ENCODE results near the gene SEC14L5.

Gene SEC14L5

DNA sequence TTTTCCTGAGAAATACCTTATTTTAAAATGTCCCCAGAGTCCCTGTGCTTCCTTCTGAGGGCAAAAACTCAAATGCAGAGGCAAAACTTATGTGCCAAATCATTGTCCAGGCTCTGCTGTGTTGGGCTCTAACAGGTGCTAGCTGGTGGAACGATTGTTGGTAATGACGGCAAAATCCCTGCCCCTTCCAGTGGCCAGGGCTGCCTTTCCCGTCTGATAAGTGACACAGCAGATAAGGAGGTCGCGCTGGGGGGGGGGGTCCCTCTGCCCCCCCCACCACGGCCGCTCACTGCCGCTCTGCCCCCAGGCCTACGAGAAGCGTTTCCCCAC lies 29.1 kb downstream of the SEC14L5 start:
- H3K4me3 ChIP-seq (ENCODE audit: low read depth, low read length) = no peak overlapping the region
- CTCF ChIA-PET = no interaction called here

DNA sequence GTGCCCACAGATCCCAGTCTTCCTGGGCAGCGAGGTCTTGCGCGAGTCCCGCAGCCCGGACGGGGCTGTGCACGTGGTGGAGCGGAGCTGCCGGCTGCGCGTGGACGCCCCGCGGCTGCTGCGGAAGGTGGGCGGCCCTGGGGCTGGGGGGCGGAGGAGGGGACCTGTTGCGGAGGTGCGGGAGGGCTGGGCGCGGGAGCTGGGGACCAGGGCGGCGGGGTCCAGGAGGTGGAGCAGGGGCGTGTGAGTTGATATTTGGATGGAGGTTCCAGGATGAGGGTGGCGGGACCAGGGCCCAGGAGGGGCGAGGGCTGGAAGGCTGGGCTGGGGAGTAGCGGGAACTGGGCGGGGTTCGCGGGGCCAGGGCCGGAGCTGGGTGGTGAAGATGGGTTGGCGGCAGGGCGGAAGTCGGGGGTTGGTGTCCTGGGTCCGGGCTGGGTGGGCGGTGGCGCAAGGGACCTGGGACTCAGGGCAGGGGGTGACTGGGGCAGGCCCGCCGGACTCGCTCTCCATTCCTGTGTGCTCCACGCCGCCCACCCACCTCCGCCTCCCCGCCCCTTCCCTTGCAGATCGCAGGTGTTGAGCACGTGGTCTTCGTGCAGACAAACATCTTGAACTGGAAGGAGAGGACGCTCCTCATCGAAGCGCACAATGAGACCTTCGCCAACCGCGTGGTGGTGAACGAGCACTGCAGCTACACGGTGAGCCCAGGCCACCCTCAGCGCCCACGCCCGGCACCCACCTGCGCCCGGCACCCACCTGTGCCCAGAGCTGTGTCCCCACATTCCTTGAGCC lies 29.6 kb downstream of the SEC14L5 start:
- Histone ChIP-seq H3K4me1 (ENCODE audit: control insufficient read depth, insufficient read depth, low read length) (no peaks in the 10 kb centered on the region), H3K36me3 (ENCODE audit: control insufficient read depth in 2 of 2, insufficient read depth in 1 of 2, low read length in 2 of 2) (no peaks in the 10 kb centered on the region), H3K27ac (ENCODE audit: extremely low read depth, low read depth, low read length) (no peak overlapping the region), H3K9me3 (ENCODE audit: control insufficient read depth, insufficient read depth, low read depth, low read length) (no peaks in the 10 kb centered on the region), H3K4me3 (ENCODE audit: low read depth, low read length) (no peak overlapping the region)
- CTCF ChIA-PET = no interaction called here
- TF ChIP-seq, protein P1, sequence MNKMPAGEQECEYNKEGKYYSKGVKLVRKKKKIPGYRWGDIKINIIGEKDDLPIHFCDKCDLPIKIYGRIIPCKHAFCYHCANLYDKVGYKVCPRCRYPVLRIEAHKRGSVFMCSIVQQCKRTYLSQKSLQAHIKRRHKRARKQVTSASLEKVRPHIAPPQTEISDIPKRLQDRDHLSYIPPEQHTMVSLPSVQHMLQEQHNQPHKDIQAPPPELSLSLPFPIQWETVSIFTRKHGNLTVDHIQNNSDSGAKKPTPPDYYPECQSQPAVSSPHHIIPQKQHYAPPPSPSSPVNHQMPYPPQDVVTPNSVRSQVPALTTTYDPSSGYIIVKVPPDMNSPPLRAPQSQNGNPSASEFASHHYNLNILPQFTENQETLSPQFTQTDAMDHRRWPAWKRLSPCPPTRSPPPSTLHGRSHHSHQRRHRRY (tag by site-specific recombination; IDR thresholded peaks at IDR 0.05) = no peak
- TF ChIP-seq KLF1 (tag by site-specific recombination; IDR thresholded peaks at IDR 0.05) (peak; percentile 62), ZFHX2 (tag by site-specific recombination; conservative IDR thresholded peaks at IDR 0.05) (peak; percentile 53), ZFP69B (tag by site-specific recombination; IDR thresholded peaks at IDR 0.05) (no peak), SP2 (tag by site-specific recombination; IDR thresholded peaks at IDR 0.05) (0 out of 2 replicates have a peak, but pooled peaks have one; percentile 15), SP7 (tag by site-specific recombination; IDR thresholded peaks at IDR 0.05) (no peak)
- TF ChIP-seq, protein P2, sequence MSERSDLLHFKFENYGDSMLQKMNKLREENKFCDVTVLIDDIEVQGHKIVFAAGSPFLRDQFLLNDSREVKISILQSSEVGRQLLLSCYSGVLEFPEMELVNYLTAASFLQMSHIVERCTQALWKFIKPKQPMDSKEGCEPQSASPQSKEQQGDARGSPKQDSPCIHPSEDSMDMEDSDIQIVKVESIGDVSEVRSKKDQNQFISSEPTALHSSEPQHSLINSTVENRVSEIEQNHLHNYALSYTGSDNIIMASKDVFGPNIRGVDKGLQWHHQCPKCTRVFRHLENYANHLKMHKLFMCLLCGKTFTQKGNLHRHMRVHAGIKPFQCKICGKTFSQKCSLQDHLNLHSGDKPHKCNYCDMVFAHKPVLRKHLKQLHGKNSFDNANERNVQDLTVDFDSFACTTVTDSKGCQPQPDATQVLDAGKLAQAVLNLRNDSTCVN (tag by site-specific recombination; optimal IDR thresholded peaks at IDR 0.05) = peak; percentile 28
- TF ChIP-seq, protein P3, sequence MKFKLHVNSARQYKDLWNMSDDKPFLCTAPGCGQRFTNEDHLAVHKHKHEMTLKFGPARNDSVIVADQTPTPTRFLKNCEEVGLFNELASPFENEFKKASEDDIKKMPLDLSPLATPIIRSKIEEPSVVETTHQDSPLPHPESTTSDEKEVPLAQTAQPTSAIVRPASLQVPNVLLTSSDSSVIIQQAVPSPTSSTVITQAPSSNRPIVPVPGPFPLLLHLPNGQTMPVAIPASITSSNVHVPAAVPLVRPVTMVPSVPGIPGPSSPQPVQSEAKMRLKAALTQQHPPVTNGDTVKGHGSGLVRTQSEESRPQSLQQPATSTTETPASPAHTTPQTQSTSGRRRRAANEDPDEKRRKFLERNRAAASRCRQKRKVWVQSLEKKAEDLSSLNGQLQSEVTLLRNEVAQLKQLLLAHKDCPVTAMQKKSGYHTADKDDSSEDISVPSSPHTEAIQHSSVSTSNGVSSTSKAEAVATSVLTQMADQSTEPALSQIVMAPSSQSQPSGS (tag by site-specific recombination; IDR thresholded peaks at IDR 0.05; ENCODE audit: low read depth) = no peak
- POLR2A ChIA-PET = no interaction called here

More for the DNA sequence above, 29.1 kb downstream of the SEC14L5 start:
- POLR2A ChIA-PET = no interaction called here
- TF ChIP-seq, protein P4, sequence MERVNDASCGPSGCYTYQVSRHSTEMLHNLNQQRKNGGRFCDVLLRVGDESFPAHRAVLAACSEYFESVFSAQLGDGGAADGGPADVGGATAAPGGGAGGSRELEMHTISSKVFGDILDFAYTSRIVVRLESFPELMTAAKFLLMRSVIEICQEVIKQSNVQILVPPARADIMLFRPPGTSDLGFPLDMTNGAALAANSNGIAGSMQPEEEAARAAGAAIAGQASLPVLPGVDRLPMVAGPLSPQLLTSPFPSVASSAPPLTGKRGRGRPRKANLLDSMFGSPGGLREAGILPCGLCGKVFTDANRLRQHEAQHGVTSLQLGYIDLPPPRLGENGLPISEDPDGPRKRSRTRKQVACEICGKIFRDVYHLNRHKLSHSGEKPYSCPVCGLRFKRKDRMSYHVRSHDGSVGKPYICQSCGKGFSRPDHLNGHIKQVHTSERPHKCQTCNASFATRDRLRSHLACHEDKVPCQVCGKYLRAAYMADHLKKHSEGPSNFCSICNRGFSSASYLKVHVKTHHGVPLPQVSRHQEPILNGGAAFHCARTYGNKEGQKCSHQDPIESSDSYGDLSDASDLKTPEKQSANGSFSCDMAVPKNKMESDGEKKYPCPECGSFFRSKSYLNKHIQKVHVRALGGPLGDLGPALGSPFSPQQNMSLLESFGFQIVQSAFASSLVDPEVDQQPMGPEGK (tag by site-specific recombination; IDR thresholded peaks at IDR 0.05) = 0 out of 2 replicates have a peak, but pooled peaks have one; percentile 15
- no peak for TF ChIP-seq ZNF654 (tag by site-specific recombination; IDR thresholded peaks at IDR 0.05; ENCODE audit: low read depth)
- H3K9me3 ChIP-seq (ENCODE audit: control insufficient read depth, insufficient read depth, low read depth, low read length) = no peaks in the 10 kb centered on the region
- H3K36me3 ChIP-seq (ENCODE audit: control insufficient read depth in 2 of 2, insufficient read depth in 1 of 2, low read length in 2 of 2) = no peaks in the 10 kb centered on the region
- no peak overlapping the region for H3K27ac ChIP-seq (ENCODE audit: extremely low read depth, low read depth, low read length)
- H3K4me1 ChIP-seq (ENCODE audit: control insufficient read depth, insufficient read depth, low read length) = no peaks in the 10 kb centered on the region

DNA sequence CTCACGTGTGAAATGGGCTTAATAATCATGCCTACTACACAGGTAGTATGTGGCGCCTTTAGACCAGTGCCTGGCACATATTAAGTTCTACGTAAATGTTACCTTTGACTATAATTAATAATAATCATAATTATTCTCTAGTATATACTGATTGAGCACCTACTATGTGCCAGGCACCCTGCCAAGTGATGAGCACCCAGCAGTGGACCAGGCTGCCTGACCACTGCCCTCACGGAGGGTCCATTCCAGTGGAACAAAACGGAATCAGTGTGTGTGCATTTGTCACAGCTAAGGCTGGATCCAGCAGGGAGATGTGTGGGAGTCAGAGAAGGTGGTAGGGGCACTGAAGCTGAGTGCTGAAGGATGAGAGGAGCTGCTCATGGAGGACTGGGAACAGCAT lies 30.5 kb downstream of the SEC14L5 start:
- no peaks in the 10 kb centered on the region for H3K9me3 ChIP-seq (ENCODE audit: control insufficient read depth, insufficient read depth, low read depth, low read length)
- H3K4me1 ChIP-seq (ENCODE audit: control insufficient read depth, insufficient read depth, low read length) = no peaks in the 10 kb centered on the region
- no peak overlapping the region for H3K27ac ChIP-seq (ENCODE audit: extremely low read depth, low read depth, low read length)
- ChIA-PET POLR2A (no interaction called here), CTCF (no interaction called here)
- no peak overlapping the region for H3K4me3 ChIP-seq (ENCODE audit: low read depth, low read length)
- H3K36me3 ChIP-seq (ENCODE audit: control insufficient read depth in 2 of 2, insufficient read depth in 1 of 2, low read length in 2 of 2) = no peaks in the 10 kb centered on the region
- TF ChIP-seq ZNF10 (tag by site-specific recombination; IDR thresholded peaks at IDR 0.05) = no peak
- TF ChIP-seq, protein P5, sequence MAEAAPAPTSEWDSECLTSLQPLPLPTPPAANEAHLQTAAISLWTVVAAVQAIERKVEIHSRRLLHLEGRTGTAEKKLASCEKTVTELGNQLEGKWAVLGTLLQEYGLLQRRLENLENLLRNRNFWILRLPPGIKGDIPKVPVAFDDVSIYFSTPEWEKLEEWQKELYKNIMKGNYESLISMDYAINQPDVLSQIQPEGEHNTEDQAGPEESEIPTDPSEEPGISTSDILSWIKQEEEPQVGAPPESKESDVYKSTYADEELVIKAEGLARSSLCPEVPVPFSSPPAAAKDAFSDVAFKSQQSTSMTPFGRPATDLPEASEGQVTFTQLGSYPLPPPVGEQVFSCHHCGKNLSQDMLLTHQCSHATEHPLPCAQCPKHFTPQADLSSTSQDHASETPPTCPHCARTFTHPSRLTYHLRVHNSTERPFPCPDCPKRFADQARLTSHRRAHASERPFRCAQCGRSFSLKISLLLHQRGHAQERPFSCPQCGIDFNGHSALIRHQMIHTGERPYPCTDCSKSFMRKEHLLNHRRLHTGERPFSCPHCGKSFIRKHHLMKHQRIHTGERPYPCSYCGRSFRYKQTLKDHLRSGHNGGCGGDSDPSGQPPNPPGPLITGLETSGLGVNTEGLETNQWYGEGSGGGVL (tag by site-specific recombination; IDR thresholded peaks at IDR 0.05) = no peak
- TF ChIP-seq, protein P6, sequence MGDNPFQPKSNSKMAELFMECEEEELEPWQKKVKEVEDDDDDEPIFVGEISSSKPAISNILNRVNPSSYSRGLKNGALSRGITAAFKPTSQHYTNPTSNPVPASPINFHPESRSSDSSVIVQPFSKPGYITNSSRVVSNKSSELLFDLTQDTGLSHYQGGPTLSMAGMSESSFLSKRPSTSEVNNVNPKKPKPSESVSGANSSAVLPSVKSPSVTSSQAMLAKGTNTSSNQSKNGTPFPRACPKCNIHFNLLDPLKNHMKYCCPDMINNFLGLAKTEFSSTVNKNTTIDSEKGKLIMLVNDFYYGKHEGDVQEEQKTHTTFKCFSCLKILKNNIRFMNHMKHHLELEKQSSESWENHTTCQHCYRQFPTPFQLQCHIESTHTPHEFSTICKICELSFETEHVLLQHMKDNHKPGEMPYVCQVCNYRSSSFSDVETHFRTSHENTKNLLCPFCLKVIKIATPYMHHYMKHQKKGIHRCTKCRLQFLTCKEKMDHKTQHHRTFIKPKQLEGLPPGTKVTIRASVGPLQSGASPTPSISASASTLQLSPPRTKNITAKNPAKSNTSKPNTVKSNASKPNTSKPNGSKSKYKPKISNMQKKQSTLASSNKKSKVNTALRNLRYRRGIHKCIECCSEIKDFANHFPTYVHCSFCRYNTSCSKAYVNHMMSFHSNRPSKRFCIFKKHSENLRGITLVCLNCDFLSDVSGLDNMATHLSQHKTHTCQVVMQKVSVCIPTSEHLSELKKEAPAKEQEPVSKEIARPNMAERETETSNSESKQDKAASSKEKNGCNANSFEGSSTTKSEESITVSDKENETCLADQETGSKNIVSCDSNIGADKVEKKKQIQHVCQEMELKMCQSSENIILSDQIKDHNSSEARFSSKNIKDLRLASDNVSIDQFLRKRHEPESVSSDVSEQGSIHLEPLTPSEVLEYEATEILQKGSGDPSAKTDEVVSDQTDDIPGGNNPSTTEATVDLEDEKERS (tag by site-specific recombination; IDR thresholded peaks at IDR 0.05) = no peak
- no peak for TF ChIP-seq BCL11A (tag by site-specific recombination; IDR thresholded peaks at IDR 0.05; ENCODE audit: low read depth)
- TF ChIP-seq, protein P7, sequence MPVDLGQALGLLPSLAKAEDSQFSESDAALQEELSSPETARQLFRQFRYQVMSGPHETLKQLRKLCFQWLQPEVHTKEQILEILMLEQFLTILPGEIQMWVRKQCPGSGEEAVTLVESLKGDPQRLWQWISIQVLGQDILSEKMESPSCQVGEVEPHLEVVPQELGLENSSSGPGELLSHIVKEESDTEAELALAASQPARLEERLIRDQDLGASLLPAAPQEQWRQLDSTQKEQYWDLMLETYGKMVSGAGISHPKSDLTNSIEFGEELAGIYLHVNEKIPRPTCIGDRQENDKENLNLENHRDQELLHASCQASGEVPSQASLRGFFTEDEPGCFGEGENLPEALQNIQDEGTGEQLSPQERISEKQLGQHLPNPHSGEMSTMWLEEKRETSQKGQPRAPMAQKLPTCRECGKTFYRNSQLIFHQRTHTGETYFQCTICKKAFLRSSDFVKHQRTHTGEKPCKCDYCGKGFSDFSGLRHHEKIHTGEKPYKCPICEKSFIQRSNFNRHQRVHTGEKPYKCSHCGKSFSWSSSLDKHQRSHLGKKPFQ (tag by site-specific recombination; IDR thresholded peaks at IDR 0.05) = no peak
- no peak for TF ChIP-seq ZNF202 (tag by site-specific recombination; IDR thresholded peaks at IDR 0.05; ENCODE audit: borderline replicate concordance)
- TF ChIP-seq ZNF341 (tag by site-specific recombination; IDR thresholded peaks at IDR 0.05; ENCODE audit: low read depth) = no peak
- TF ChIP-seq TRIM28 (IDR thresholded peaks at IDR 0.05; ENCODE audit: borderline replicate concordance, low read length) = no peak

Data from HEK293 (cell line).